Ishikawa (cell line): ENCODE data around the gene SETD7.

Experiments used
- EGR1 ChIP-seq: IDR thresholded peaks from 2 replicates; pipeline ENCODE4 v1.6.1; 2012
- FOXM1 ChIP-seq: IDR thresholded peaks from 2 replicates; pipeline ENCODE4 v1.6.1; 2012; ENCODE audit warnings: low read depth, borderline replicate concordance
- MAX ChIP-seq: IDR thresholded peaks from 2 replicates; pipeline ENCODE4 v1.6.1; 2012
- REST ChIP-seq: IDR thresholded peaks from 2 replicates; pipeline ENCODE4 v1.6.1; 2012; ENCODE audit warnings: low read depth, mild to moderate bottlenecking
- TAF1 ChIP-seq: IDR thresholded peaks from 2 replicates; pipeline ENCODE4 v1.6.1; 2012; ENCODE audit warnings: low read depth, mild to moderate bottlenecking
- USF1 ChIP-seq: IDR thresholded peaks from 2 replicates; pipeline ENCODE4 v1.6.1; 2012

- TF ChIP-seq USF1 (no peak), FOXM1 (no peak), TAF1 (no peak), REST (no peak), EGR1 (no peak), MAX (no peak)
Observed at GRCh38 chr4:139470997-139471665, 84.9 kb downstream of the SETD7 start.
